K562 (cell line): ENCODE measurements around the gene OPHN1. TPM values are rescaled to one million over a fixed set of nuclear protein-coding genes. Genes with fewer than 3 reads are reported as not detected.

ENCODE experiments used
- polyA plus RNA-seq, 8 experiments: library from polyadenylated mRNA; depleted of rRNA in 4 of 8; stranded (reverse) in 5 of 8; unstranded in 3 of 8; fragments of >200 nt; fragmentation: Nextera tagmentation in 2 of 8; fragmentation: Illumina TruSeq in 1 of 8; extraction: Ambion mirVana in 2 of 8; extraction: Trizol in 1 of 8; gene quantifications; 2 replicates each; pipeline versions ENCODE4 v1.2.1 to v1.2.3, GENCODE V29; 2011 to 2014; ENCODE audit warnings: inconsistent platforms in 1 of 8, missing spikeins in 1 of 8
- total RNA-seq, 7 experiments: library from RNA; depleted of rRNA in 6 of 7; stranded (reverse); fragments of >200 nt in 6 of 7; fragmentation: Illumina TruSeq in 2 of 7; extraction: Trizol in 2 of 7; gene quantifications; 2 replicates each; pipeline versions ENCODE4 v1.2.1 to v1.2.3, GENCODE V29; 2011 to 2021; ENCODE audit warnings: low replicate concordance in 1 of 7
- TF ChIP-seq, protein P1 (sequence below), 2 experiments: fragments of 450-650 bp in 1 of 2; sonication (generic) in 1 of 2; formaldehyde crosslinking in 1 of 2; IDR thresholded peaks; 2 replicates each; pipeline versions ENCODE4 v1.7.1 to v1.9.0; 2016 to 2022; ENCODE audit warnings: inconsistent platforms in 1 of 2, mild to moderate bottlenecking in 1 of 2, missing genetic modification reagents in 1 of 2

The OPHN1 gene
- total and polyA plus RNA-seq, 9 of the 15 experiments (the other 6 are each of a cell fraction or from before 2014, with no cell fraction given) = 0.28 to 1.8 (median 1.0) TPM

DNA sequence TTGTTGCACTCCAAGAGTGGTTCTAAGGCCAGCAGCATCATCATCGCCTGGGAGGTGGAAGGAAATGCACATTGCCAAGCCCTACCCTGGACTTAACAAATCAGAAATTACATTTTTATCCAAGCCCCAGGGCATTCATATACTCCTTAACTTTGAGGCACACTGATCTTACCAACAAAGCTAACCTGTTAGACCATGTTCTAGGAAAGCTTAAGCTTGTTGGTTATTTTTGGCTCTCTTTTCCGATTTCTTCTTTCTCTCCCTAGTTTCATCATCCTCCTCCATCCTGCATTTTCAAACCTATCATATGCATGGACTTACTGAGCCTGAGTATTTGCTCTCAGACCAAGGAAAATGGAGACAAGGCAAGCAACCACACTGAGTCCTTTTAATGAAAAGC lies 133.4 kb downstream of the OPHN1 start (continued):
- TF ChIP-seq, protein P1, sequence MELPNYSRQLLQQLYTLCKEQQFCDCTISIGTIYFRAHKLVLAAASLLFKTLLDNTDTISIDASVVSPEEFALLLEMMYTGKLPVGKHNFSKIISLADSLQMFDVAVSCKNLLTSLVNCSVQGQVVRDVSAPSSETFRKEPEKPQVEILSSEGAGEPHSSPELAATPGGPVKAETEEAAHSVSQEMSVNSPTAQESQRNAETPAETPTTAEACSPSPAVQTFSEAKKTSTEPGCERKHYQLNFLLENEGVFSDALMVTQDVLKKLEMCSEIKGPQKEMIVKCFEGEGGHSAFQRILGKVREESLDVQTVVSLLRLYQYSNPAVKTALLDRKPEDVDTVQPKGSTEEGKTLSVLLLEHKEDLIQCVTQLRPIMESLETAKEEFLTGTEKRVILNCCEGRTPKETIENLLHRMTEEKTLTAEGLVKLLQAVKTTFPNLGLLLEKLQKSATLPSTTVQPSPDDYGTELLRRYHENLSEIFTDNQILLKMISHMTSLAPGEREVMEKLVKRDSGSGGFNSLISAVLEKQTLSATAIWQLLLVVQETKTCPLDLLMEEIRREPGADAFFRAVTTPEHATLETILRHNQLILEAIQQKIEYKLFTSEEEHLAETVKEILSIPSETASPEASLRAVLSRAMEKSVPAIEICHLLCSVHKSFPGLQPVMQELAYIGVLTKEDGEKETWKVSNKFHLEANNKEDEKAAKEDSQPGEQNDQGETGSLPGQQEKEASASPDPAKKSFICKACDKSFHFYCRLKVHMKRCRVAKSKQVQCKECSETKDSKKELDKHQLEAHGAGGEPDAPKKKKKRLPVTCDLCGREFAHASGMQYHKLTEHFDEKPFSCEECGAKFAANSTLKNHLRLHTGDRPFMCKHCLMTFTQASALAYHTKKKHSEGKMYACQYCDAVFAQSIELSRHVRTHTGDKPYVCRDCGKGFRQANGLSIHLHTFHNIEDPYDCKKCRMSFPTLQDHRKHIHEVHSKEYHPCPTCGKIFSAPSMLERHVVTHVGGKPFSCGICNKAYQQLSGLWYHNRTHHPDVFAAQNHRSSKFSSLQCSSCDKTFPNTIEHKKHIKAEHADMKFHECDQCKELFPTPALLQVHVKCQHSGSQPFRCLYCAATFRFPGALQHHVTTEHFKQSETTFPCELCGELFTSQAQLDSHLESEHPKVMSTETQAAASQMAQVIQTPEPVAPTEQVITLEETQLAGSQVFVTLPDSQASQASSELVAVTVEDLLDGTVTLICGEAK (IDR thresholded peaks at IDR 0.05) = no peak
- TF ChIP-seq, protein P1 (CRISPR knock-in tag; IDR thresholded peaks at IDR 0.05) = no peak
